ENCODE results near the gene KAT6B.

The KAT6B gene

GRCh38 chr10:74924251-74924963, 98.0 kb downstream of the KAT6B start (continued):
- TF ChIP-seq, protein P1, sequence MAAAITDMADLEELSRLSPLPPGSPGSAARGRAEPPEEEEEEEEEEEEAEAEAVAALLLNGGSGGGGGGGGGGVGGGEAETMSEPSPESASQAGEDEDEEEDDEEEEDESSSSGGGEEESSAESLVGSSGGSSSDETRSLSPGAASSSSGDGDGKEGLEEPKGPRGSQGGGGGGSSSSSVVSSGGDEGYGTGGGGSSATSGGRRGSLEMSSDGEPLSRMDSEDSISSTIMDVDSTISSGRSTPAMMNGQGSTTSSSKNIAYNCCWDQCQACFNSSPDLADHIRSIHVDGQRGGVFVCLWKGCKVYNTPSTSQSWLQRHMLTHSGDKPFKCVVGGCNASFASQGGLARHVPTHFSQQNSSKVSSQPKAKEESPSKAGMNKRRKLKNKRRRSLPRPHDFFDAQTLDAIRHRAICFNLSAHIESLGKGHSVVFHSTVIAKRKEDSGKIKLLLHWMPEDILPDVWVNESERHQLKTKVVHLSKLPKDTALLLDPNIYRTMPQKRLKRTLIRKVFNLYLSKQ (tag by site-specific recombination; IDR thresholded peaks at IDR 0.05; ENCODE audit: borderline replicate concordance) = no peak
- TF ChIP-seq ZNF26 (tag by site-specific recombination; IDR thresholded peaks at IDR 0.05) (no peak), TRIM28 (IDR thresholded peaks at IDR 0.05; ENCODE audit: borderline replicate concordance, low read length) (no peak), ZNF571 (tag by site-specific recombination; IDR thresholded peaks at IDR 0.05) (no peak), ZNF302 (tag by site-specific recombination; IDR thresholded peaks at IDR 0.05; ENCODE audit: low read depth) (no peak), ZNF366 (tag by site-specific recombination; conservative IDR thresholded peaks at IDR 0.05) (peak; percentile 35), ZNF747 (tag by site-specific recombination; IDR thresholded peaks at IDR 0.05) (no peak), SP3 (tag by site-specific recombination; IDR thresholded peaks at IDR 0.05) (no peak), ZNF112 (tag by site-specific recombination; IDR thresholded peaks at IDR 0.05) (no peak), ZNF48 (tag by site-specific recombination; IDR thresholded peaks at IDR 0.05) (no peak), ZNF354C (tag by site-specific recombination; IDR thresholded peaks at IDR 0.05; ENCODE audit: borderline replicate concordance, low read depth) (no peak), ZNF266 (tag by site-specific recombination; IDR thresholded peaks at IDR 0.05; ENCODE audit: low read depth) (no peak), ZNF23 (tag by site-specific recombination; IDR thresholded peaks at IDR 0.05; ENCODE audit: borderline replicate concordance) (no peak), KLF16 (tag by site-specific recombination; IDR thresholded peaks at IDR 0.05) (no peak), ZNF488 (tag by site-specific recombination; IDR thresholded peaks at IDR 0.05) (no peak), ZNF837 (tag by site-specific recombination; IDR thresholded peaks at IDR 0.05) (no peak), ZNF404 (tag by site-specific recombination; IDR thresholded peaks at IDR 0.05) (no peak), ZNF623 (tag by site-specific recombination; IDR thresholded peaks at IDR 0.05) (no peak), WT1 (tag by site-specific recombination; IDR thresholded peaks at IDR 0.05) (peak; percentile 81)
- TF ChIP-seq, protein P2, sequence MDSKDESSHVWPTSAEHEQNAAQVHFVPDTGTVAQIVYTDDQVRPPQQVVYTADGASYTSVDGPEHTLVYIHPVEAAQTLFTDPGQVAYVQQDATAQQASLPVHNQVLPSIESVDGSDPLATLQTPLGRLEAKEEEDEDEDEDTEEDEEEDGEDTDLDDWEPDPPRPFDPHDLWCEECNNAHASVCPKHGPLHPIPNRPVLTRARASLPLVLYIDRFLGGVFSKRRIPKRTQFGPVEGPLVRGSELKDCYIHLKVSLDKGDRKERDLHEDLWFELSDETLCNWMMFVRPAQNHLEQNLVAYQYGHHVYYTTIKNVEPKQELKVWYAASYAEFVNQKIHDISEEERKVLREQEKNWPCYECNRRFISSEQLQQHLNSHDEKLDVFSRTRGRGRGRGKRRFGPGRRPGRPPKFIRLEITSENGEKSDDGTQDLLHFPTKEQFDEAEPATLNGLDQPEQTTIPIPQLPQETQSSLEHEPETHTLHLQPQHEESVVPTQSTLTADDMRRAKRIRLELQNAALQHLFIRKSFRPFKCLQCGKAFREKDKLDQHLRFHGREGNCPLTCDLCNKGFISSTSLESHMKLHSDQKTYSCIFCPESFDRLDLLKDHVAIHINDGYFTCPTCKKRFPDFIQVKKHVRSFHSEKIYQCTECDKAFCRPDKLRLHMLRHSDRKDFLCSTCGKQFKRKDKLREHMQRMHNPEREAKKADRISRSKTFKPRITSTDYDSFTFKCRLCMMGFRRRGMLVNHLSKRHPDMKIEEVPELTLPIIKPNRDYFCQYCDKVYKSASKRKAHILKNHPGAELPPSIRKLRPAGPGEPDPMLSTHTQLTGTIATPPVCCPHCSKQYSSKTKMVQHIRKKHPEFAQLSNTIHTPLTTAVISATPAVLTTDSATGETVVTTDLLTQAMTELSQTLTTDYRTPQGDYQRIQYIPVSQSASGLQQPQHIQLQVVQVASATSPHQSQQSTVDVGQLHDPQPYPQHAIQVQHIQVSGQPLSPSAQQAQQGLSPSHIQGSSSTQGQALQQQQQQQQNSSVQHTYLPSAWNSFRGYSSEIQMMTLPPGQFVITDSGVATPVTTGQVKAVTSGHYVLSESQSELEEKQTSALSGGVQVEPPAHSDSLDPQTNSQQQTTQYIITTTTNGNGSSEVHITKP (tag by site-specific recombination; IDR thresholded peaks at IDR 0.05) = peak; percentile 76
- TF ChIP-seq, protein P3, sequence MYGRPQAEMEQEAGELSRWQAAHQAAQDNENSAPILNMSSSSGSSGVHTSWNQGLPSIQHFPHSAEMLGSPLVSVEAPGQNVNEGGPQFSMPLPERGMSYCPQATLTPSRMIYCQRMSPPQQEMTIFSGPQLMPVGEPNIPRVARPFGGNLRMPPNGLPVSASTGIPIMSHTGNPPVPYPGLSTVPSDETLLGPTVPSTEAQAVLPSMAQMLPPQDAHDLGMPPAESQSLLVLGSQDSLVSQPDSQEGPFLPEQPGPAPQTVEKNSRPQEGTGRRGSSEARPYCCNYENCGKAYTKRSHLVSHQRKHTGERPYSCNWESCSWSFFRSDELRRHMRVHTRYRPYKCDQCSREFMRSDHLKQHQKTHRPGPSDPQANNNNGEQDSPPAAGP (tag by site-specific recombination; IDR thresholded peaks at IDR 0.05) = no peak
- TF ChIP-seq, protein P4, sequence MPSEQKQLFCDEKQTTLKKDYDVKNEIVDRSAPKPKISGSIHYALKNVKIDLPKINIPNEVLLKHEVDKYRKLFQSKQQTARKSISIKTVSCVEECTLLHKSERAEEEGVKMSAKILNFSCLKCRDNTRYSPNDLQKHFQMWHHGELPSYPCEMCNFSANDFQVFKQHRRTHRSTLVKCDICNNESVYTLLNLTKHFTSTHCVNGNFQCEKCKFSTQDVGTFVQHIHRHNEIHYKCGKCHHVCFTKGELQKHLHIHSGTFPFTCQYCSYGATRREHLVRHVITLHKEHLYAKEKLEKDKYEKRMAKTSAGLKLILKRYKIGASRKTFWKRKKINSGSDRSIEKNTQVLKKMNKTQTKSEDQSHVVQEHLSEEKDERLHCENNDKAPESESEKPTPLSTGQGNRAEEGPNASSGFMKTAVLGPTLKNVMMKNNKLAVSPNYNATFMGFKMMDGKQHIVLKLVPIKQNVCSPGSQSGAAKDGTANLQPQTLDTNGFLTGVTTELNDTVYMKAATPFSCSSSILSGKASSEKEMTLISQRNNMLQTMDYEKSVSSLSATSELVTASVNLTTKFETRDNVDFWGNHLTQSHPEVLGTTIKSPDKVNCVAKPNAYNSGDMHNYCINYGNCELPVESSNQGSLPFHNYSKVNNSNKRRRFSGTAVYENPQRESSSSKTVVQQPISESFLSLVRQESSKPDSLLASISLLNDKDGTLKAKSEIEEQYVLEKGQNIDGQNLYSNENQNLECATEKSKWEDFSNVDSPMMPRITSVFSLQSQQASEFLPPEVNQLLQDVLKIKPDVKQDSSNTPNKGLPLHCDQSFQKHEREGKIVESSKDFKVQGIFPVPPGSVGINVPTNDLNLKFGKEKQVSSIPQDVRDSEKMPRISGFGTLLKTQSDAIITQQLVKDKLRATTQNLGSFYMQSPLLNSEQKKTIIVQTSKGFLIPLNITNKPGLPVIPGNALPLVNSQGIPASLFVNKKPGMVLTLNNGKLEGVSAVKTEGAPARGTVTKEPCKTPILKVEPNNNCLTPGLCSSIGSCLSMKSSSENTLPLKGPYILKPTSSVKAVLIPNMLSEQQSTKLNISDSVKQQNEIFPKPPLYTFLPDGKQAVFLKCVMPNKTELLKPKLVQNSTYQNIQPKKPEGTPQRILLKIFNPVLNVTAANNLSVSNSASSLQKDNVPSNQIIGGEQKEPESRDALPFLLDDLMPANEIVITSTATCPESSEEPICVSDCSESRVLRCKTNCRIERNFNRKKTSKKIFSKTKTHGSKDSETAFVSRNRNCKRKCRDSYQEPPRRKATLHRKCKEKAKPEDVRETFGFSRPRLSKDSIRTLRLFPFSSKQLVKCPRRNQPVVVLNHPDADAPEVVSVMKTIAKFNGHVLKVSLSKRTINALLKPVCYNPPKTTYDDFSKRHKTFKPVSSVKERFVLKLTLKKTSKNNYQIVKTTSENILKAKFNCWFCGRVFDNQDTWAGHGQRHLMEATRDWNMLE (tag by site-specific recombination; conservative IDR thresholded peaks at IDR 0.05; ENCODE audit: low read depth) = no peak

All from HEK293 (cell line).